Activated gamma-delta T cell treated with Interleukin-2 at 50 U/mL for 16 hours (primary cell): Measurements from ENCODE around the gene FCHSD2.
"Not testable (repeated sequence)": the region's sequence is repeated elsewhere in the genome, so short reads cannot be mapped to it uniquely, and the experiment has no call there.

Experiments
- DNase-seq: peaks from one replicate; pipeline ENCODE4 v3.0.0-alpha.2; 2020

FCHSD2 gene

DNA sequence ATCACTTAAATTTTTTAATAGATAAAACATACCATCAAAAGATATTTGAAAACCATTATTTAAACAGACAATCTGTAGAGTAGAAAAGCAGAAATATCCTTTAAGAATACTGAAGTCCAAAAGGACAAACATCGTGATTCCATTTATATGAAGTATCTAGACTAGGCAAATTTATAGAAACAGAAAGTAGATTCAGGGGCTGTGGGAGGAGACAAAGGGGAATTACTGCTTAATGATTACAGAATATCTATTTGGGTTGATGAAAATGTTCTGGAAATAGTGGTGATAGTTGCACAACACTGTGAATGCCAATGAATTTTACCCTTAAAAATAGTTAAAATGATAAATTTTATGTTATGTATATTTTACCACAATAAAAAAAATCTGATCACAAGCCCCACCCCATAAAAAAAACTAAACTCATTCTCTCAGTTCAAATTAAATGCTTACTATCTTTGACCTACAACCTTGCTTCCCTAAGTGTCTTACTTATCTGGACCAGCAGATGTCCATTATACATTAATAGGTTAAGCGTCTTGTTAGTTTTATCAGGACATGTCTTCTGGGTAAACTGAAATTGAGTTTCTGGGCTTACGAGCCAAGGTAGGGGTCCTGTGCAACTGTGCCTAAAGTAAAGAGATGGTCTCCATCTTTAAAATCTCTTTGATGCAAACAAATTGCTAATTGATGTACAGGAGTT is 86.3 kb downstream of the FCHSD2 start:
- DNase-seq, result no peak

DNA sequence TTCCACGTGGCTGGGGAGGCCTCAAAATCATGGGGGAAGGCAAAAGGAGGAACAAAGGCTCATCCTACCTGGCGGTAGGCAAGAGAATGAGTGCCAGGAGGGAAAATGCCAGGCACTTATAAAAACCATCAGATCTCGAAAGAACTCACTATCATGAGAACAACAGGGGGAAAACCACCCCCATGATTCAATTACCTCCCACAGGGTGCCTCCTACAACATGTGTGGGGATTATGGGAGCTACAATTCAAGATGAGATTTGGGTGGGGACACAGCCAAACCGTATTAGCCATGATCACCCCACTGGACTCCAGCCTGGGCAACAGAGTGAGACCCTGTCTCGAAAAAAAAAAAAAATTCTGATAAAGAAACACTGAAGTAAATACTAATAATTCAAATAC is 87.1 kb downstream of the FCHSD2 start:
- no peak for DNase-seq

DNA sequence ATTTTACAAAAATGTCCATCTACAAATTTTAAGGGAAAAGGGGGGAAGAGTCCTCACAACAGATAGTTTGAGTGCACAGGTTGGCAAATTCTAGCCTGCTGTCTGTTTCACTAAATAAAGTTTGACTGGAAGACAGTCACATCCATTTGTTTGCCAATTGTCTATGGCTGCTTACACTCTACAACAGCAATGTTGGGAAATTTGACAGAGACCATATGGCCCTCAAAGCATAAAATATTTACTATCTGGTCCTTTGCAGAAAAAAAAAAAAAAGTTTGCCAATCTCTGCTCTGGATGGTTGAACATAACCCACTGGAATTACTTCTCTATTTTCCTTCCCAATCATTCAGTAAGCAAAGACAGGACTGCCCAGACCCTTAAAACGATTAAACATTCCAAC is 88.2 kb downstream of the FCHSD2 start:
- DNase-seq, result no peak

DNA sequence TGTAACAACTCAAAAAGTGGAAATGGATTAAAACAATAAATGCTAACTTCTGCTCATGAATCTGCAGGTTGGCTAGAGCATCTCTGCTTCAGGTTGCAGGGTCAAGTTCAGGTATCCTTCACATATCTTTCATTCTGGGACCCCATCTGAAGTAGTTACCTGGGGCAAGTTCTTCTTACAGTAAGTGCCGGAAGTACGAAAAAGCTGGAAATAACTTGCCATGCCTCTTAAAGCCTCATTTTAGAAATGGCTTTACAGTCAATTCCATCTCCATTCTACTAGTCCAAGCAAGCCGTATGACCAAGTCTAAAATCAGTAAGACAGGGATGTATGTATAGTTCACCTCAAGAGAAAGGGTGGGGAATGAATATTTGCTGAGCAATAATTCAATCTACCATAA is 93.7 kb downstream of the FCHSD2 start:
- DNase-seq, result no peak

DNA sequence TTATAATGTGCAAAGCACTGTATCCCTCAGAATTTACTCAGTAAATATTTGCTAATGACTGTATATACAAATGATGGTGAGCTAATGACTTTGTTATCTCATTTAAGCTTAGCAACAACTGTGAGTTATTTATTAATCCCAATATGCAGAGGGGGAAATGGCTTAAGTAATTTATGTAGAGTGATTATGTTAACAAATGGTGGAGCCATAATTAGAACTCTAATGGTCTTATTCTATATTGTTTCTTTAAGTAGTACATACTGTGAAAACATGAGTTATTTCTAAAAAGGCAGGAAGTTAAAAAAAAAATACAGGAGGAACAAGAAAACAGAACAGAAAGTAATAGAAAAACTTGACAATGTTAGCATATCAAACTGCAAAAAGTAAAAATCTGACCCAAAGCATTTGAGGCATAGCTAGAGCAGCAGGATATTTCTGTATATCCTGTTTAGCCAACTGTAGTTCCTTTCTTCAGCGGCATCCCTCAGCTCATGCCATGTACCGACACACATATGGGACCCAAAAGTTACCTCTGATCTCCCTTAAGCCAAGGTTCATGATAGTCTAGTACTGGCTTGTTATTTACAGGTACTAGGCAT is 94.2 kb downstream of the FCHSD2 start:
- DNase-seq, result no peak

DNA sequence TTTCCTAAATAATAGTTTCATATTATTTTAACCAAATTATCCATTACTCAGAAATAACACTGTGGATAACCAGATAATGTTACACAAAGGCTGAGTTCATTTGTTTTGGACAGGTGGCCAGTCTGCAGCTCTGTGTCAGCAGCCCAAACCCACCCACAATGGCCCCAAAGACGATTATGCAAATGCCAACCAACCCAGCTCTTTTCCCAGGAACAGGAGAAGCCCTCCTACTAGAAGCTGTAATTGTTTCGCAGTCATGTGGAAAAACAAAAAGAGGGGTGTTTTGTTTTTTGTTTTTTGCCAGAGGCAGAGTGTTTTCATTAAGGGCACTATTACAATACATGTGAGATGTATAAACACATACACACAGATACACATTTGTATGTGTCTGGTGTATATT is 102.1 kb downstream of the FCHSD2 start:
- DNase-seq, result no peak

DNA sequence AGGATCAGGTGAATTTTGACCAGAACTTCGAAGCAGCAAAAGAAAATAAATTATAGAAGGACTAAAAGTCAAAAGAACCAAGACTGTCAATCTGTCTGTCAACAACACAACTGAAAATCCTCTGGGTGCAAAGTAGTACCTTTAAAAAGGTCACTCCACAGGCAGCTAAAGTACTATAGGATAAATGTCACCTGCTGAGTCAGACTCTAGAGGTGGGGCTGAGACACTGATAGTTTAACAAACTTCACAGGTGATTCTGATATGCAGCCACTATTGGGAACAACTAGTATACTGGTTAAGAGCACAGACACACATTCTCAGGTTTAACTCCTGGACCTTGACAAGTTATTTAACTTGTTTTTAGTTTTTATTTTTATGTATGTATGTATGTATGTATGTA is 107.3 kb downstream of the FCHSD2 start:
- no peak for DNase-seq

DNA sequence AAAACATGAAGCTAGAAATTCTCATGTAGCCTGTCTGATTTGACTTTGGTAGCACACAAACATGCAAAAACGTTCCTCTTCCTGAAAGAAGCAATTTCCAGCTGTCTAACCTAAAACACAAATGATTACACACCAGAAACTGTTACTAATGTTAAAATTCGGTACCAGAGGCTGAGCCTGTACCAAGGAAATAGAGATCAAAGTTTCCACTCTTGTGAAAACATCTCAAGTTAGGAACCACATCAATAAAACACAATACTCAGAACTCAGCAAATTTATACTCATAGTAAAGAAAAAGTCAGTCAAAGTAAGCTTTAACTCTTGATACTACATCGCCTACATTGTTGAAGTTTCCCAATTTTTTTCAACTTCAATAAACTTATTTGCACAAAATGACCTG is 107.8 kb downstream of the FCHSD2 start:
- DNase-seq, result no peak

DNA sequence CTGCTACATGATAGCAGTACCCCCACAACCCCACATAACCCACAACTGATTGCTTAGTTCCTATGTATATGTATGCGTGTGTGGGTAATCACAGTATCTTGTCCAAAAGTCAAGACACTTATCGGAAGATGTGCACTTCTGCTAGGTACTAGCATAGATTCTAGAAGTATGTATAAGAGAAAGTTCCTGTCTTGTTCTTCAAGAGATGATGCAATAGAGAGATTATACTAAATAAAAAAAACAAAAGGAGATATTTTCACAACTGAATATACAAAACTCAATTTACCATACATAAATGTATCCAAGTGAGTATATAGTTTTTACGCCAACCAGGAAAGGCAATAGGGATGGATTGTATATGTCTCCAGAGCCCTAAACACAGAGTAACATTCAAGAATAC is 112.0 kb downstream of the FCHSD2 start:
- DNase-seq, result no peak

DNA sequence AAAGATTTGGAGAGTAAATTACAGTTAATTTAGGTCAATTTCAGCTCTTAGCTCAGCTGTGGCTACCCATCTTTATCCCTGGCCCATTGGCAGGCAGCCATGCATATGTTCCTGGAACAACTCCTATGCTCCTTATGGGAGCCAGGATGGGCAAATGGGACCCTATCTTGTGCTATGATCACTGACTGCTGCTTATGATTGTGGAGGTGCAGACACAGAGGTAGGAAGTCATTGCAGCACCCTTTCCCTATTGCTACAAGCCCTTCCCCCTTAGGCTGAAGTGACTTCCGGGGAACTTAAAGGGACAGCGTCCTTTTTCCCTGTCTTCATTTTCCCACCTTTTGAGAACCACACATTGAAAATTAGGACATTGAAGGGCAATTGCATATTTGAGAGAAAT is 112.7 kb downstream of the FCHSD2 start:
- DNase-seq, result no peak

DNA sequence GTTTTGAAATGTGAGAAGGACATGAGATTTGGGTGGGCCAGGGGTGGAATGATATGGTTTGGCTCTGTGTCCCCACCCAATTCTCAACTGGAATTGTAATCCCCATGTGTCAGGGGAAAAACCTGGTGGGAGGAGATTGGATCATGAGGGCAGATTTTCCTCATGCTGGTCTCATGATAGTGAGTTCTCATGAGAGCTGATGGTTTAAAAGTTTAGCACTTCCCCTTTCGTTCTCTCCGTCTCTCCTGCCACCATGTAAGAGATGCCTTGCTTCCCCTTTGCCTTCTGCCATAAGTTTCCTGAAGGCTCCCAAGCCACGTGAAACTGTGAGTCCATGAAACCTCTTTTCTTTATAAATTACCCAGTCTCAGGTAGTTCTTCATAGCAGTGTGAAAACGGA is 113.5 kb downstream of the FCHSD2 start:
- DNase-seq, result no peak

DNA sequence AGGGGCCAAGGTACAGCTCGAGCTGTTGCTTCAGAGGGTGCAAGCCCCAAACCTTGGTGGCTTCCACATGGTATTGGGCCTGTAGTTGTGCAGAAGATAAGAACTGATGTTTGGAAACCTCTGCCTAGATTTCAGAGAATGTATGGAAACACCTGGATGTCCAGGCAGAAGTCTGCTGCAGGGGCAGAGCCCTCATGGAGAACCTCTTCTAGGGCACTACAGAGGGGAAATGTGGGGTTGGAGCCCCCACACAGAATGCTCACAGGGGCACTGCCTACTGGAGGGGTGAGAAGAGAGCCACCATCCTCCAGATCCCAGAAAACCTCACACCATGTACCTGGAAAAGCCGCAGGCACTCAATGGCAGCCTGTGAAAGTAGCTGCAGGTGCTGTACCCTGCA is 114.3 kb downstream of the FCHSD2 start:
- DNase-seq, result not testable (repeated sequence)

DNA sequence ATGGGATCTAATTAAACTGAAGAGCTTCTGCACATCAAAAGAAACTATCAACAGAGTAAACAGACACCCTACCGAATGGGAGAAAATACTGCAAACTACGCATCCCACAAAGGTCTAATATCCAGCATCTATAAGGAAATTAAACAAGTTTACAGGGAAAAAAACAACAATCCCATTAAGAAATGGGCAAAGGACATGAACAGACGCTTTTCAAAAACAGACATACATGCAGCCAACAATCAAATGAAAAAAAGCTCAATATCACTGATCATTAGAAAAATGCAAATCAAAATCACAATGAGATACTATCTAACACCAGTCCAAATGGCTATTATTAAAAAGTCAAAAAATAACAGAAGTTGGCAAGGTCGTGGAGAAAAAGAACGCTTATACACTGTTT is 117.5 kb downstream of the FCHSD2 start:
- DNase-seq, result no peak

DNA sequence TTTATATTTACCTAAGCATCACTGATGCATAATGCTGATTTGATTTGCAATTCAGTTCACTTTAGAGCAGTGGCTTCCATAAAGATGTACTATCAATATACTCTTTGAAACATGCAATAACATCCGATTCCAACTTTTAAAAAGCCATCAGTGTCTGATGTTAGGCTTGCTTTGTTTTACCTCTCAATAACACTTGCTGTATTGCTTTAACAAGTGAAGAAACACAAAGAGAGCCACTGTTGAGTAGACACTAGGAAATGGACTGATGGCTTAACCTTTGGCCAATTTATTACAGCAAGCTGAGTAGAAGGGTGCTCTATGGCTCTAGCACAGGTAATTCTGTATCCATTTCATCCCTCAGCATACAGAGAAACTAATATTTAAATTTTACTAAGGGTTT is 122.1 kb downstream of the FCHSD2 start:
- DNase-seq, result no peak

DNA sequence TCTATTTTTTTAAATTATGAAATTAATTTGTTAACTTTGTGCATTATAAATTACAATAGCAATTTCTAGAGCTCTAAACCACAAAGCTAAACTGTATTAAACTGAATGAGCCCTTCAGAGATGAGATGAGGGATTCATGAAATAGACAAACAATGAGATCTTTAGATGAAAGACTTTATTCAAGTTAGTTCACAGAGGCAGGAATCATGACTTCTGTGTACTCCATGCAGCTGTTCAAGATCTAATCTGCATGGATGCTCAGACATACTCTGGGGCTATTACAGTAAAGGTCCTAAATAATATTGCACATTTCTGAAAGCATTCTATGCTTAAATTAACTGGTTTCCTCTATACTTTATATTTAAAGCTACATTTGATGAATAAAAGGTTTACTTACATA is 122.7 kb downstream of the FCHSD2 start:
- no peak for DNase-seq

DNA sequence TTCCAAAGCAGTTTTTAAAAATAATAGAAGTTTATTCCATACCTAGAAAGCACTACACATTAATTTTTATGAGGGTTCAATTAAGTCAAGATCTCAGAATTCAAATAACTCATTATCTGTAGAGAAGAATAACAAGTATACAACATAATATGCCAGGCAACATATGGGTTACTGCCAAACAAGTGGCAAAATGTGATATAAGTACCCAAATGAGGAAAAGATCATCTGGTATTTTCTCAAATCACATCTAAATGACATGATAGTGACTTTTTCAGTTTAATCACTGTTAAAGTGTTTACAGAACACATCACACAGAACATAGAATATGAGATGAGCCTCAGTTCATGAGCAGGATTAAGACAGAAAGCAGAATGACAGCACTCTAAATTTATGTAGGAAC is 123.3 kb downstream of the FCHSD2 start:
- DNase-seq, result no peak

DNA sequence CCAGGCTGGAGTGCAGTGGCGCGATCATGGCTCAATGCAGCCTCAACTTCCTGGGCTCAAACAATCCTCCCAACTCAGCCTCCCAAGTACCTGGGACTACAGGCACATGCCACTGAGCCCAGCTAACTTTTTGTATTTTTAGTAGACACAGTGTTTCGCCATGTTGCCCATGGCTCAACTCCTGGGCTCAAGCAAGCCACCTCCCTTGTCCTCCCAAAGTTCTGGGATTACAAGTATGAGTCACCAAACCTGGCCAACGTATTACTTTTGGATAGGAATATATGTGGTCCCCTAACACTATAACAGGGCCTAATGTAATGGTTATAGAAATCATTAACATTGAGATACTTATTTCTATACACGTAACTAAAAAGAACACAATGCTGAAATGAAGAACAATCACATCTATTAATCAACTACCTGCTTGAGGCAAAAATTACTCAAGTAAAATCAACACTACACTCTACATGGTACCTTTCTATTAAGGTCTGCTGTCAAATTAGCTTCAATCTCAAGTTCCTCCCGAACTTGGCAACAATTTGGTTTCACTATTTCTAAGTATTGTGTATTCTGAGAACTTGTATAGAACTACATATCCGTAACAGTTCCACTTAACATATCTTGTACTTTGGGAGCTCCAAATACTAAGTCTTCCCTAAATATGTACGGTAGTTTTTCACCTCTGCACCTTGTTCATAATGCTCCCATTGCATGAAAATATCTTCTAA is 124.9 kb downstream of the FCHSD2 start:
- no peak for DNase-seq

DNA sequence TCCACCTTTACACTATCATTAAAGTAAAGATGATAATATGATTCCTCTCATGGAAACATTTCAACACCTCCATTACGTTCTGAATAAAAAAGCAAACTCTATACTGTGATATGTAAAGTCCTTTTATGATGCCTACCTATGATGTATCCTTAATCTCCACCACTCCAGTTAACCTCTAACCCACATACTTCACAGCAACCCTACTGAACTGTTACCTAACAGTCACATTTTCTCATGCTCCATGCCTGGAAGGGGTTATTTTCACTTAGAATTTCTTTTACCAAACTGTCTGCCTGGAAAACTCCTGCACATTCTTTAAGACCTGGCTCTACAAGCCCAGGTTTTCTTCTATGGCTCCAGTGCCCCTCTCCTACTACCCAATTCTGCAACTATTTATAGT is 129.1 kb downstream of the FCHSD2 start:
- DNase-seq, result no peak

DNA sequence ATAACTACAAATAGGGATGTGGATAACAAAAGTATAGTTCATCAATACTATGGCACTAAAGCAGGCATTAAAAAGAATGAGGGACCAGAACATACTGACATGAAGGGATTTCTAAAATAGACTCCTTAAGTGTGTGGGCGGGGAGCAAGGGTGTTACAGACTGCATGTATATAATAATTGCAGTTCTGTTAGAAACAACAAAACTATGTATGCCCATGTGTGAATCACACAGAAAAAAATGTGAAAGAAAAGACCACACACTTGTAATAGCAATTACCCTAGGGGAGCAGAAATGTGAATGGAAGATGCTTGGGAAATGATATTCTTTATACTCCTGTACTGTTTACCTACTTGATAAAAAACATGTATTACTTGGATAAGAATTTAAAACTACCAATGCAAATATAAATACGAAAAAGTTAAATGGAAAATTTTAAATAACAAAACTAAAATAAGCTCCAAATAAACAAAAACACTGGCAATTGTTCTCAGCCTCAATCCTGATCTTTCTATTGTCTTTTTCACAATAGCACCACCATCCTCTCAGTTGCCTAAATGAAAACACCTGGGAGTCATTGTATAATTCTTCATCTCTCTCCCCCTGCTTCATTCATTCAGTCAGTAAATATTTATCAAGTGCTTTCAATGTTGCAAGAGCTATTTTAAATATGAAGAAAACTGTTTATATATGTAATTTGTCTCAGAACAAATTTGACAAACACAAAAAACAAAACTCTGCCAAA is 129.8 kb downstream of the FCHSD2 start:
- no peak for DNase-seq

DNA sequence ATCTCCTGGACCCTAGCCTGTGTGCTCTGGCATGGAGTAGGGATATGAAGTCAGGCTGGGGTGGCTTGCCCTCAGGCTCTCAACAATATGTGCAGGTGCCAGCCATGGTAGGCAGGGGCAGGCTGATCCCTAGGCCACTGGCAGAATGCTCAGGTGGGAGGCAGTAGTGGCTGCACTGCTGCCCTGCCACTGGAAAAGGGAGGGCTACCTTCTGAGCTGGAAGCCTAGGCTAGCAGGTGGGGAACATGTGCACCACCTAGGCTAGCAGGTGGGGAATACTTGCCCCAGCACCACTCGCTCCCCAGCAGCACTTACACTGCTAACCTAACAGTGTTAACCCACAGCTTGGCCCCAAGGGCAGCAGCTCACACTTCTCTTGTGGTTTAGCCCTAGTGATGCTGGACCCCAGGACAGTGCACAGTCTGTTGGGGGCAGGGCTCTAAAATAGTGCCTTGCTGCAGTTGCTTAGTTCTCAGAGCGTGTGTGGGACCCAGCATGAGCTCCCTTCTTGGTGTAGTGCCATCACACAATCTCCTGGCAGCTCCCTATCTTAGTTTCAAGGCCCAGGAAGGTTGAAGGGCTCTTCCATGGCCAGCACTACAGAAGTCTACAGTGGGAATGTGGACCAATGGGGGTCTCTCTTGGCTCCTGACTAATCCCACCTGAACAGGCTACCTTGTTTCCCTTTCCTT is 130.8 kb downstream of the FCHSD2 start:
- no peak for DNase-seq

DNA sequence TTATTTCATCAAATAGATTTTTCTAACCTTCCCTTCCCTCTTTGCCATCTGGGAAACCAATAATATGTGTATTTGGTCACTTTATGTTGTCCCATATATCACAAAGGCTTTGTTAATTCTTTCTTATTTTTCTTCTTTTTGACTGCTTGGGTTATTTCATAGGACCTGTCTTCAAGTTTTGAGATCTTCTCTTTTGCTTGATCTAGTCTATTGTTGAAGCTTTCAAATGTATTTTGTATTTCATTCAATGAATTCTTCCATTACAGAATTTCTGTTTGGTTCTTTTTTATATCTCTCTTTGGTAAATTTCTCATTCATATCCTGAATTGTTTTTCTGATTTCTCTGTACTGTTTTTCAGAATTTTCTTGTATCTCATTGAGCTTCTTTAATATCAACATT is 132.1 kb downstream of the FCHSD2 start:
- DNase-seq, result no peak

DNA sequence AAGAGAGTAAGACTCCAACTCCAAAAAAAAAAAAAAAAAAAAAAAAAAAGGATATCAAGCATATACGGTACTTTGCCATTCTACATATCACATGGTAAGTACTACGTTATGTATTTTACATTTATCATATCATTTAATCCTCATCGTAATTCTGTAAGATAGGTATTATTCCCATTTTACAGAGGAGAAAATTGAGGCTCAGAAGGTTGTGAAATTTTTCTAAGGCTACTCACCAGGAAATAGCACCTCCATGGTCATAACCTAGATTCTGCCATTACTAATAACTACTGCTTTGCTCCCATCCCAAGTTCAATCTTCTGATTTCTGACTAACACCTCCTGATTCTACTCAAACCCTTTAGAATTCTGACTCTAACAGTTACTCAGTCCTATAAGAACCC is 138.0 kb downstream of the FCHSD2 start:
- no peak for DNase-seq

DNA sequence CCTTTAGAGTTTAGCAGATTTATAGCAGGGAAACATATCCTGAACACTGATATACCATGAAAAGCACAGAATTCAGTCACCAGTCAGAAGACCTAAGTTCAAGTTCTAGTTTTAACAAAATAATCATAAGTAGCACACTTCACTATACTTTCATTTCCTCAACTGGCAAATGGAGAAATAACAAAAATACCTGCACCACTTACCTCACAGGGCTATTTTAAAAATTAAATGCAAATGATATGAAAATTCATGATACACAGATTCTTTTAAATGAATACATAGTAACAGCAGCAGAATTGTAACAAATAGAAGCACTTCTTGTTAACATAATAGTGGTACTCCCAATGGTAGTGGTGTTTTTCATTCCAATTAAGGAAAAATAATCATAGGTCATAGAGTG is 139.0 kb downstream of the FCHSD2 start:
- no peak for DNase-seq
